AG08395 (cell line): ENCODE measurements around the gene LAMA3.
"Not testable (repeated sequence)": the region's sequence is repeated elsewhere in the genome, so short reads cannot be mapped to it uniquely, and the experiment has no call there.

Experiments
- DNase-seq: peaks from one replicate; pipeline ENCODE4 v3.0.0; 2012; ENCODE audit warnings: mixed read lengths, low spot score

Gene LAMA3

GRCh38 chr18:23703057-23703986 is 14.1 kb downstream of the LAMA3 start:
- DNase-seq = peak; percentile 79

GRCh38 chr18:23703987-23704384 is 14.7 kb downstream of the LAMA3 start:
- DNase-seq = no peak

GRCh38 chr18:23704806-23705205 is 15.6 kb downstream of the LAMA3 start:
- DNase-seq = no peak

GRCh38 chr18:23706971-23707640 is 17.9 kb downstream of the LAMA3 start:
- DNase-seq = no peak

- no peak for DNase-seq
These were observed 20.8 kb downstream of the LAMA3 start for GRCh38 chr18:23710068-23710527.

- no peak for DNase-seq
These were observed 21.7 kb downstream of the LAMA3 start for GRCh38 chr18:23710946-23711345.

- DNase-seq = no peak
These were observed 22.2 kb downstream of the LAMA3 start for GRCh38 chr18:23711426-23711825.

- no peak for DNase-seq
These were observed 23.2 kb downstream of the LAMA3 start for GRCh38 chr18:23712445-23712844.

GRCh38 chr18:23714576-23714975 is 25.3 kb downstream of the LAMA3 start:
- DNase-seq = no peak

- not testable (repeated sequence) for DNase-seq
These were observed 26.8 kb downstream of the LAMA3 start for GRCh38 chr18:23716079-23716478.

- DNase-seq = peak; percentile 70
These were observed 27.3 kb downstream of the LAMA3 start for GRCh38 chr18:23716516-23716915.

GRCh38 chr18:23716966-23717365 is 27.7 kb downstream of the LAMA3 start:
- DNase-seq = no peak

GRCh38 chr18:23718243-23718720 is 29.0 kb downstream of the LAMA3 start:
- DNase-seq = peak; percentile 40

GRCh38 chr18:23718731-23719130 is 29.5 kb downstream of the LAMA3 start:
- DNase-seq = no peak

- peak; percentile 97 for DNase-seq
These were observed 30.5 kb downstream of the LAMA3 start for GRCh38 chr18:23719634-23720201.

GRCh38 chr18:23721696-23722480 is 32.6 kb downstream of the LAMA3 start:
- no peak for DNase-seq

- no peak for DNase-seq
These were observed 33.4 kb downstream of the LAMA3 start for GRCh38 chr18:23722646-23723045.

GRCh38 chr18:23723121-23723520 is 33.9 kb downstream of the LAMA3 start:
- DNase-seq = no peak

GRCh38 chr18:23724681-23725080 is 35.4 kb downstream of the LAMA3 start:
- DNase-seq = no peak

GRCh38 chr18:23725351-23725750 is 36.1 kb downstream of the LAMA3 start:
- no peak for DNase-seq

GRCh38 chr18:23725827-23726661 is 36.8 kb downstream of the LAMA3 start:
- no peak for DNase-seq
